GM12872 (cell line): ENCODE data around the gene BHLHE23.

Experiments
- CTCF ChIP-seq: IDR thresholded peaks from 3 replicates; pipeline ENCODE4 v1.5.1; 2011; ENCODE audit warnings: low read depth, mild to moderate bottlenecking, low read length, moderate library complexity; ENCODE audit not compliant: insufficient read depth

Gene BHLHE23

GRCh38 chr20:62959998-62960436 lies 46.7 kb downstream of the BHLHE23 start:
- no peak for TF ChIP-seq CTCF

GRCh38 chr20:62959101-62959971 lies 47.4 kb downstream of the BHLHE23 start:
- TF ChIP-seq CTCF = no peak

- TF ChIP-seq CTCF = no peak
These were observed 48.2 kb downstream of the BHLHE23 start for GRCh38 chr20:62958388-62959100.

GRCh38 chr20:62957136-62958117 lies 49.3 kb downstream of the BHLHE23 start:
- no peak for TF ChIP-seq CTCF

GRCh38 chr20:62956387-62957135 lies 50.2 kb downstream of the BHLHE23 start:
- no peak for TF ChIP-seq CTCF
